ENCODE data around the gene FGF19.

Gene FGF19

DNA sequence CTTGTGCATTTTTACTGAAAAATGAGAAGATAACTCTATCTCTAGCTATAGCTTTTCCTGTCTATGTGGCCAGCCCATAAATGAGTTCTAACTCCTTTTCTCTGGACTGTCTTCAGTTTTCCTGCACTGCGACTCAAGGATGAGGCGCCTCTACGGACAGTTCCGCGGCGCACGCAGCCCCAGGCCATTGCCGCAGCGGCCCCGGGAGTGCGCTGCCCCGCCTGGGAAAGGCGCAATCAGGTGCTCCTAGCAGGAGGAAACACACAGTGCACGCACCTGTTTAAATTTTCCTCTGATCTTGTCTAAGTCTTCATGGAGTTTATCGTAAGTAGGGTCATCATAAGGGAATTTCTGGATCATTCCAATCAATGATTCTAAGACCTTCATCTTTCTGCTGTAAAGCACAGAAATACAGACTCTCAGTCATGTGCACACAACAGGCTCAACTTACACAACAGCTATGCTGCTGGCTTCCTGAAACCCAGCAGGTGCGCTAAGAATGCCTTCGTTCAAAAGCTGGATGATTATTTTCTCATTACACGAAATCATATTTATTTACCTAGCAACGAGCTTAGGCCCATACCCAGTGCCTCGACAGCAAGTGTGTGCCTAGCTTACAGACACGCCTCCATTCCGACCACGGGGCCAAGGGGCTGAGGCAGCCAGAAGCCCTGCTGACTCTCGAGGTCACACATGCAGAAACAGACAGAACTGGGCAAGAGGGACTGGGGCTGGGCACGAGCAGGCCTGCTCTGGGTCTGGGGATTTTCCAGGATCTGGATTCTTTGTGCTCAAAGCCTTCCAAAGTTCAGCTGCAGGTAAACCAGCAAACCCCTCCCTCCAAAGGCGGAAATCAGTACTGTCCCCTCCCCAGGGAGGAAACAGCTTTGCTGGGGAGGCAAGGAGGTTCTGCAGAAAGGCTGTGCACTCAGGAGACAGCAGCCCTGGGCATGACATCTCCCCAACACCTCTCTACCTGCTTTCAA lies 35.9 kb downstream of the FGF19 start:
- H3K36me3 ChIP-seq (ENCODE audit: control insufficient read depth, low read length) = peaks cover 44% of the 10 kb centered on the region
- no peak overlapping the region for H3K4me3 ChIP-seq (ENCODE audit: low read length)
- no peaks in the 10 kb centered on the region for H3K9me3 ChIP-seq (ENCODE audit: control insufficient read depth, insufficient read depth, low read length)
- H3K9me2 ChIP-seq (replicated peaks; ENCODE audit: control insufficient read depth, low read length) = no peaks in the 10 kb centered on the region
- H4K20me1 ChIP-seq (ENCODE audit: control insufficient read depth, insufficient read depth, low read depth, low read length) = peaks cover 5% of the 10 kb centered on the region; the same call in 1 of the 2 replicates
- no peaks in the 10 kb centered on the region for H3K27me3 ChIP-seq (ENCODE audit: control insufficient read depth, low read length)
- no peak overlapping the region for H3K4me2 ChIP-seq (ENCODE audit: low read length)
- 0 out of 2 replicates have a peak, but pooled peaks cover 3% of the 10 kb centered on the region for H3F3A ChIP-seq (ENCODE audit: control insufficient read depth, insufficient read depth)
- no peaks in the 10 kb centered on the region for H3K4me1 ChIP-seq (ENCODE audit: control insufficient read depth, low read length)
- TF ChIP-seq, protein P1, sequence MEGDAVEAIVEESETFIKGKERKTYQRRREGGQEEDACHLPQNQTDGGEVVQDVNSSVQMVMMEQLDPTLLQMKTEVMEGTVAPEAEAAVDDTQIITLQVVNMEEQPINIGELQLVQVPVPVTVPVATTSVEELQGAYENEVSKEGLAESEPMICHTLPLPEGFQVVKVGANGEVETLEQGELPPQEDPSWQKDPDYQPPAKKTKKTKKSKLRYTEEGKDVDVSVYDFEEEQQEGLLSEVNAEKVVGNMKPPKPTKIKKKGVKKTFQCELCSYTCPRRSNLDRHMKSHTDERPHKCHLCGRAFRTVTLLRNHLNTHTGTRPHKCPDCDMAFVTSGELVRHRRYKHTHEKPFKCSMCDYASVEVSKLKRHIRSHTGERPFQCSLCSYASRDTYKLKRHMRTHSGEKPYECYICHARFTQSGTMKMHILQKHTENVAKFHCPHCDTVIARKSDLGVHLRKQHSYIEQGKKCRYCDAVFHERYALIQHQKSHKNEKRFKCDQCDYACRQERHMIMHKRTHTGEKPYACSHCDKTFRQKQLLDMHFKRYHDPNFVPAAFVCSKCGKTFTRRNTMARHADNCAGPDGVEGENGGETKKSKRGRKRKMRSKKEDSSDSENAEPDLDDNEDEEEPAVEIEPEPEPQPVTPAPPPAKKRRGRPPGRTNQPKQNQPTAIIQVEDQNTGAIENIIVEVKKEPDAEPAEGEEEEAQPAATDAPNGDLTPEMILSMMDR (IDR thresholded peaks at IDR 0.05; ENCODE audit: low read depth, low read length, poor library complexity, severe bottlenecking) = no peak
- no peak for TF ChIP-seq EZH2phosphoT487 (IDR thresholded peaks at IDR 0.05; ENCODE audit: borderline replicate concordance, low read length)
- peaks cover 8% of the 10 kb centered on the region for H3K79me2 ChIP-seq (ENCODE audit: control insufficient read depth, low read length)
- no peak overlapping the region for H3K27ac ChIP-seq (ENCODE audit: low read depth, low read length)

DNA sequence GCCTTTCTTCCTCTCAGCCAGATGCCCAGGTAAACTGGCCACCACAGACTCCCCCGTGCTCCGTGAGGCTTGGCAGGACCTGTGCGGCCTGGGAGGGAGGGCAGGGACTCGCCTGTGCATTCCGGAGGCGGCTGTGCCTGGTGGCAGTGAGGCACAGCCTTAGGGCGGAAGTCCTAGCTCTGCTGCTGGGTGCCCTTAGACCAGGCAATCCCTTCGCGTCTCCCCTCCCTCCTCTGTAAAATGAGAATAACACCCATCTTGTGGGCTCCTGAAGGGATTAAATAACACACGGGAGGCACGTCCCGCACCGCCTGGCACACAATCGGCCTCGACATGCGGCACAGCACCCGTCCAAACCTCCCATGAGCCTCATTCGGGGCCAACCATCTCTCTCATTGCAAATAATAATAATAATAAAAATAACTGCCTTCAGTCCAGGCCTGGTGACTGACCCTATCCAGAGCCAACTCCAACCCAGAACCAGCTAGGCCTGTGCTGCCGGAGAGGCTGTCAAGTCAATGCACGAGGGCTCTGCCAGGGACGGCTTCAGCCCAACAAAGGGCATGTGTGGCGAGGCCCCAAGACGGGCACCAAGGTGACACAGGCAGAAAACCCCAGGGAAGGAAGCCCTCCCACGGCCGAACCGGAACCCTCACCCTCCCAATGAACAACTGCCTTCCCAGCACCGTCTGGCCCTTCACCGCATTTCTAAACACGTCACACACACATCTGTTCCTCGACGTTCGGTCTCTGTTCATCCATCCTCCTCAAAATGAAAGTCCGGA lies 36.9 kb downstream of the FGF19 start:
- Histone ChIP-seq H3K27me3 (ENCODE audit: control insufficient read depth, low read length) (no peaks in the 10 kb centered on the region), H3F3A (ENCODE audit: control insufficient read depth, insufficient read depth) (0 out of 2 replicates have a peak, but pooled peaks cover 3% of the 10 kb centered on the region), H3K4me2 (ENCODE audit: low read length) (no peak overlapping the region), H4K20me1 (ENCODE audit: control insufficient read depth, insufficient read depth, low read depth, low read length) (peaks cover 5% of the 10 kb centered on the region; the same call in 1 of the 2 replicates), H3K79me2 (ENCODE audit: control insufficient read depth, low read length) (peaks cover 5% of the 10 kb centered on the region), H3K4me1 (ENCODE audit: control insufficient read depth, low read length) (no peaks in the 10 kb centered on the region), H3K9me3 (ENCODE audit: control insufficient read depth, insufficient read depth, low read length) (no peaks in the 10 kb centered on the region), H3K27ac (ENCODE audit: low read depth, low read length) (no peak overlapping the region), H3K4me3 (ENCODE audit: low read length) (no peak overlapping the region), H3K36me3 (ENCODE audit: control insufficient read depth, low read length) (peaks cover 36% of the 10 kb centered on the region), H3K9me2 (replicated peaks; ENCODE audit: control insufficient read depth, low read length) (no peaks in the 10 kb centered on the region)
- TF ChIP-seq, protein P1 (IDR thresholded peaks at IDR 0.05; ENCODE audit: low read depth, low read length, poor library complexity, severe bottlenecking) = no peak
- TF ChIP-seq EZH2phosphoT487 (IDR thresholded peaks at IDR 0.05; ENCODE audit: borderline replicate concordance, low read length) = no peak

DNA sequence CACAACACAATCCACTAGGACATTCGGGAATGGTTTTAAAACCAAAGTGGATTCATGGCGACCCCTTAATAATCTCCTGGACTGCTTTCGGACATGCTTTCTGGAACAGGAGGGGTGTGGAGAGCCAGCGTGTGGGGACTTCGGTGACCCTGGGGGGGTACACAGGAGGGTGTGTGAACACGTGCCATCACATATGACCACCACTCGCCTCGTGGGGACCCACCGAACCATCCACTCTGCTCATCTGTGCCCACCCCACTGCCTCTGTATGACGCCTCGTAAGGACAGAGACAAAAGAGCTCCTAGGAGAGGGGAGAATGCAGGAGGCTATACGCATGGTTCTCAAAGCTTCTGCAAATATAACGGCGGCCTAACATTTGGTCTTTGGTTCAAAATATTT lies 37.6 kb downstream of the FGF19 start:
- H3F3A ChIP-seq (ENCODE audit: control insufficient read depth, insufficient read depth) = no peaks in the 10 kb centered on the region
- H3K27me3 ChIP-seq (ENCODE audit: control insufficient read depth, low read length) = no peaks in the 10 kb centered on the region
- no peaks in the 10 kb centered on the region for H3K9me2 ChIP-seq (replicated peaks; ENCODE audit: control insufficient read depth, low read length)
- H3K4me1 ChIP-seq (ENCODE audit: control insufficient read depth, low read length) = no peaks in the 10 kb centered on the region
- peaks cover 5% of the 10 kb centered on the region; the same call in 1 of the 2 replicates for H4K20me1 ChIP-seq (ENCODE audit: control insufficient read depth, insufficient read depth, low read depth, low read length)
- peaks cover 29% of the 10 kb centered on the region for H3K36me3 ChIP-seq (ENCODE audit: control insufficient read depth, low read length)
- TF ChIP-seq, protein P1 (IDR thresholded peaks at IDR 0.05; ENCODE audit: low read depth, low read length, poor library complexity, severe bottlenecking) = no peak
- H3K4me2 ChIP-seq (ENCODE audit: low read length) = no peak overlapping the region
- H3K9me3 ChIP-seq (ENCODE audit: control insufficient read depth, insufficient read depth, low read length) = no peaks in the 10 kb centered on the region
- H3K79me2 ChIP-seq (ENCODE audit: control insufficient read depth, low read length) = peaks cover 5% of the 10 kb centered on the region; the same call in 1 of the 2 replicates
- no peak overlapping the region for H3K27ac ChIP-seq (ENCODE audit: low read depth, low read length)
- H3K4me3 ChIP-seq (ENCODE audit: low read length) = no peak overlapping the region

Measured in DOHH2 (cell line).